Skeletal muscle tissue (tissue), 4 donors: ENCODE results near the gene SLC25A24. TPM values are rescaled to one million over a fixed set of nuclear protein-coding genes. Genes with fewer than 3 reads are reported as not detected.
"Not testable (repeated sequence)": the region's sequence is repeated elsewhere in the genome, so short reads cannot be mapped to it uniquely, and the experiment has no call there.

ENCODE experiments used
- H3K27ac ChIP-seq: one replicate; pipeline ENCODE4 v1.7.0; 2013; ENCODE audit warnings: mild to moderate bottlenecking, low read depth, low read length, inconsistent platforms
- H3K27me3 ChIP-seq, 3 donors: one replicate each; pipeline ENCODE4 v1.7.0; 2013; ENCODE audit warnings: low read length in 3 of 3; ENCODE audit not compliant: control insufficient read depth in 3 of 3, insufficient read depth in 3 of 3
- H3K36me3 ChIP-seq, 3 donors: one replicate each; pipeline ENCODE4 v1.7.0; 2013; ENCODE audit warnings: low read length in 3 of 3; ENCODE audit not compliant: control insufficient read depth in 3 of 3, insufficient read depth in 3 of 3
- H3K4me1 ChIP-seq, 3 donors: one replicate each; pipeline ENCODE4 v1.7.0; 2013; ENCODE audit warnings: low read length in 3 of 3, mild to moderate bottlenecking in 3 of 3; ENCODE audit not compliant: control insufficient read depth in 3 of 3, insufficient read depth in 3 of 3
- H3K4me3 ChIP-seq, 3 donors: one replicate each; pipeline ENCODE4 v1.7.0; 2013; ENCODE audit warnings: low read length in 3 of 3
- H3K9ac ChIP-seq, 3 donors: one replicate each; pipeline ENCODE4 v1.7.0; 2013; ENCODE audit warnings: low read length in 3 of 3, mild to moderate bottlenecking in 3 of 3, moderate library complexity in 2 of 3, low read depth in 1 of 3
- H3K9me3 ChIP-seq, 3 donors: one replicate each; pipeline ENCODE4 v1.7.0; 2013; ENCODE audit warnings: low read length in 3 of 3; ENCODE audit not compliant: control insufficient read depth in 3 of 3
- total RNA-seq: library from RNA; depleted of rRNA; stranded (reverse); fragments of >200 nt; gene quantifications from one replicate; pipeline ENCODE4 v1.2.3, GENCODE V29; 2014
- donor health status: Osteomylitis.

SLC25A24 gene
- total RNA-seq, 1 donor from 2014 or later: 30.8 TPM

GRCh38 chr1:108141621-108142020, 58.5 kb downstream of the SLC25A24 start:
- Histone ChIP-seq H3K4me1 (no peaks in the 10 kb centered on the region), H3K9me3 (peaks cover 0 to 2% (median 0%) of the 10 kb centered on the region in 3 donors), H3K27ac (no peak overlapping the region), H3K27me3 (no peaks in the 10 kb centered on the region), H3K4me3 (no peak overlapping the region), H3K36me3 (peaks cover 27 to 41% (median 37%) of the 10 kb centered on the region in 3 donors), H3K9ac (no peak overlapping the region)

GRCh38 chr1:108140936-108141335, 59.2 kb downstream of the SLC25A24 start:
- H3K36me3 ChIP-seq: peaks cover 29 to 43% (median 36%) of the 10 kb centered on the region in 3 donors
- no peak overlapping the region for H3K27ac ChIP-seq

DNA sequence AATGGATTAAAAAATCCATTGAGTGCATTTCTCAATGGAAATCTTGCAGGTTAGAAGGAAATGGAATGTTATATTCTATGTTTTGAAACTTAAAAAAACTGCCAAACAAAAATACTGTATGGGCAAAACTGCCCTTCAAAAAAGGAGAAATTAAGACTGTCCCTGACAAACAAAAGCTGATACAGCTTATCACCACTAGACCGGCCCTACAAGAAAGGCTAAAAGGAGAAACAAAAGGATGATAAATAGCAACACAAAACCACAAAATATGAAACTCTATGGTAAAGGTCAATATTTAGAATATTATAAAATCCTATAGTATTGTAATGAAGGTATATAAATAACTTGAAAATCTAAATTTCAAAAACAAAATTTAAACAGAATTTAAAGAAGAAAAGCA, 60.0 kb downstream of the SLC25A24 start:
- peaks cover 0 to 2% (median 0%) of the 10 kb centered on the region in 3 donors for H3K9me3 ChIP-seq
- no peaks in the 10 kb centered on the region for H3K27me3 ChIP-seq
- H3K4me1 ChIP-seq: no peaks in the 10 kb centered on the region
- no peak overlapping the region for H3K9ac ChIP-seq
- no peak overlapping the region for H3K27ac ChIP-seq
- no peak overlapping the region for H3K4me3 ChIP-seq
- peaks cover 29 to 47% (median 36%) of the 10 kb centered on the region in 3 donors for H3K36me3 ChIP-seq

More at GRCh38 chr1:108140936-108141335, 59.2 kb downstream of the SLC25A24 start:
- Histone ChIP-seq H3K4me1 (no peaks in the 10 kb centered on the region), H3K9ac (no peak overlapping the region), H3K9me3 (peaks cover 0 to 2% (median 0%) of the 10 kb centered on the region in 3 donors), H3K27me3 (no peaks in the 10 kb centered on the region), H3K4me3 (no peak overlapping the region)

- peaks cover 29 to 47% (median 36%) of the 10 kb centered on the region in 3 donors for H3K36me3 ChIP-seq
- H3K27me3 ChIP-seq: not testable (repeated sequence)
Observed at GRCh38 chr1:108139555-108139954, 60.6 kb downstream of the SLC25A24 start.

GRCh38 chr1:108133148-108133547, 67.0 kb downstream of the SLC25A24 start:
- H3K4me1 ChIP-seq, H3K9ac ChIP-seq, H3K9me3 ChIP-seq, H3K27me3 ChIP-seq, H3K4me3 ChIP-seq, H3K27ac ChIP-seq: not testable (repeated sequence)
- H3K36me3 ChIP-seq: peaks cover 13 to 34% (median 27%) of the 10 kb centered on the region in 3 donors

More at GRCh38 chr1:108139555-108139954, 60.6 kb downstream of the SLC25A24 start:
- H3K27ac ChIP-seq, H3K4me3 ChIP-seq, H3K9me3 ChIP-seq, H3K9ac ChIP-seq, H3K4me1 ChIP-seq: not testable (repeated sequence)

- not testable (repeated sequence) for H3K4me3 ChIP-seq, H3K9ac ChIP-seq, H3K4me1 ChIP-seq, H3K27ac ChIP-seq, H3K27me3 ChIP-seq, H3K9me3 ChIP-seq
- H3K36me3 ChIP-seq: peaks cover 5 to 26% (median 19%) of the 10 kb centered on the region in 3 donors
Observed at GRCh38 chr1:108132367-108132766, 67.8 kb downstream of the SLC25A24 start.

GRCh38 chr1:108131281-108131680, 68.9 kb downstream of the SLC25A24 start:
- H3K9ac ChIP-seq, H3K27me3 ChIP-seq, H3K9me3 ChIP-seq, H3K27ac ChIP-seq, H3K4me1 ChIP-seq, H3K4me3 ChIP-seq: not testable (repeated sequence)
- H3K36me3 ChIP-seq: peaks cover 0 to 16% (median 8%) of the 10 kb centered on the region in 3 donors

DNA sequence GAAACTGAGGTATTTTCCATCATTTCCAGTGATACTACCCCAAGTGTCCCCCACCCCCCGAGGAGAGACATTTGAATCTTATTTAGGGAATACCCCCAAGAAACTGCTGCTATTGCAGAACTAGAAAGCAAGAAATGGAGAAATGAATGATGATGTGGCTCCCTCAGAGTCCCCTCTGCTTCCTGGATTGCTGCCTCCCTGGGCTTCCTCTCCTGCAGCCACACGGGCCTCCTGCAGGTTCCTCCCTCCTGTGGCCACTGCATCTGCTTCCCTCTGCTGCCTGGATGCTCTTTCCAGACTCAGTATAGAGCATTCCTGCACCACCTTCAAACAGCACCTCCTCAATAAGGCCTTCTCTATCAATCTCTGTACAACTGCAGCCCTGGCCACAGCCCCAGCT, 69.3 kb downstream of the SLC25A24 start:
- no peak overlapping the region for H3K27ac ChIP-seq
- no peaks in the 10 kb centered on the region for H3K9me3 ChIP-seq
- no peaks in the 10 kb centered on the region for H3K4me1 ChIP-seq

DNA sequence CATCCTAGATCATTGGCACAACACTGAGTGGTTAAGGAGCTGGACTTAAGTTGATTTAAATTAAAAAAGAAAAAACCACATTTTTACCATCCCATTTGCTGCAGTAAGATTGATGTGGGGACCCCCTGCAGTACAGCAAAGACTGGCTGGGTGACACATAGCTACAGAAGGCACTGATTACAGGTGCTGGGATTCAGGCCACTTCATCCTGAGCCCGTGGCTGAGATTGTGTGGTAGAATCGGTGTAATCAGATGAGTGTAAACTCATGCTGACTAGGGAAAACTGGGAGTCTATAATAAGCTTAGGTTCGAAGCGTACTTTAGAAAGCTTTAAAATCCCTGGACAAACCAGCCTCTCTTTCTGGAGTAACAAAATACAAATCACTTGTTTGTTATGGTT, 70.1 kb downstream of the SLC25A24 start:
- Histone ChIP-seq H3K9me3 (no peaks in the 10 kb centered on the region), H3K27me3 (no peaks in the 10 kb centered on the region), H3K9ac (no peak overlapping the region), H3K27ac (no peak overlapping the region), H3K4me1 (peaks cover 0 to 3% (median 2%) of the 10 kb centered on the region in 3 donors), H3K36me3 (peaks cover 0 to 11% (median 8%) of the 10 kb centered on the region in 3 donors), H3K4me3 (no peak overlapping the region)

More for the DNA sequence above, 69.3 kb downstream of the SLC25A24 start:
- peaks cover 0 to 15% (median 8%) of the 10 kb centered on the region in 3 donors for H3K36me3 ChIP-seq
- no peak overlapping the region for H3K4me3 ChIP-seq
- H3K9ac ChIP-seq: no peak overlapping the region
- no peaks in the 10 kb centered on the region for H3K27me3 ChIP-seq

- Histone ChIP-seq H3K4me3 (no peak overlapping the region), H3K36me3 (no peaks in the 10 kb centered on the region), H3K27ac (no peak overlapping the region), H3K27me3 (no peaks in the 10 kb centered on the region), H3K9ac (no peak overlapping the region), H3K4me1 (peaks cover 0 to 9% (median 3%) of the 10 kb centered on the region in 3 donors), H3K9me3 (no peaks in the 10 kb centered on the region)
Observed at GRCh38 chr1:108125312-108126138, 74.6 kb downstream of the SLC25A24 start.
